ENCODE data around the gene VNN1.

- no peak for TF ChIP-seq POLR2A (IDR thresholded peaks at IDR 0.05)
- no peak for TF ChIP-seq CTCF (IDR thresholded peaks at IDR 0.05)
Observed at GRCh38 chr6:132685009-132685408, 28.8 kb downstream of the VNN1 start.

Measured in thyroid gland (tissue), 4 donors.